ENCODE data around the gene CDC73.

- TF ChIP-seq, protein P1, sequence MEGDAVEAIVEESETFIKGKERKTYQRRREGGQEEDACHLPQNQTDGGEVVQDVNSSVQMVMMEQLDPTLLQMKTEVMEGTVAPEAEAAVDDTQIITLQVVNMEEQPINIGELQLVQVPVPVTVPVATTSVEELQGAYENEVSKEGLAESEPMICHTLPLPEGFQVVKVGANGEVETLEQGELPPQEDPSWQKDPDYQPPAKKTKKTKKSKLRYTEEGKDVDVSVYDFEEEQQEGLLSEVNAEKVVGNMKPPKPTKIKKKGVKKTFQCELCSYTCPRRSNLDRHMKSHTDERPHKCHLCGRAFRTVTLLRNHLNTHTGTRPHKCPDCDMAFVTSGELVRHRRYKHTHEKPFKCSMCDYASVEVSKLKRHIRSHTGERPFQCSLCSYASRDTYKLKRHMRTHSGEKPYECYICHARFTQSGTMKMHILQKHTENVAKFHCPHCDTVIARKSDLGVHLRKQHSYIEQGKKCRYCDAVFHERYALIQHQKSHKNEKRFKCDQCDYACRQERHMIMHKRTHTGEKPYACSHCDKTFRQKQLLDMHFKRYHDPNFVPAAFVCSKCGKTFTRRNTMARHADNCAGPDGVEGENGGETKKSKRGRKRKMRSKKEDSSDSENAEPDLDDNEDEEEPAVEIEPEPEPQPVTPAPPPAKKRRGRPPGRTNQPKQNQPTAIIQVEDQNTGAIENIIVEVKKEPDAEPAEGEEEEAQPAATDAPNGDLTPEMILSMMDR (IDR thresholded peaks at IDR 0.05) = no peak
- no peak for TF ChIP-seq POLR2A (IDR thresholded peaks at IDR 0.05)
These were observed 18.4 kb downstream of the CDC73 start for GRCh38 chr1:193140254-193140653.

Data from testis (tissue), 2 donors.